ENCODE measurements around the gene CFAP61. TPM values are rescaled to one million over a fixed set of nuclear protein-coding genes. Genes with fewer than 3 reads are reported as not detected.

The CFAP61 gene
- total RNA-seq, 1 donor from 2014 or later: 8.6 TPM

GRCh38 chr20:20065361-20065760 is 13.0 kb downstream of the CFAP61 start:
- Histone ChIP-seq H3K4me3 (no peak overlapping the region), H3K27ac (no peak overlapping the region), H3K27me3 (ENCODE audit: low read depth) (peaks cover 3% of the 10 kb centered on the region), H3K9me3 (no peaks in the 10 kb centered on the region), H3K36me3 (no peaks in the 10 kb centered on the region), H3K4me1 (no peaks in the 10 kb centered on the region)
- intact Hi-C loops (cut with DNase I): no loop called here
- TF ChIP-seq, protein P1, sequence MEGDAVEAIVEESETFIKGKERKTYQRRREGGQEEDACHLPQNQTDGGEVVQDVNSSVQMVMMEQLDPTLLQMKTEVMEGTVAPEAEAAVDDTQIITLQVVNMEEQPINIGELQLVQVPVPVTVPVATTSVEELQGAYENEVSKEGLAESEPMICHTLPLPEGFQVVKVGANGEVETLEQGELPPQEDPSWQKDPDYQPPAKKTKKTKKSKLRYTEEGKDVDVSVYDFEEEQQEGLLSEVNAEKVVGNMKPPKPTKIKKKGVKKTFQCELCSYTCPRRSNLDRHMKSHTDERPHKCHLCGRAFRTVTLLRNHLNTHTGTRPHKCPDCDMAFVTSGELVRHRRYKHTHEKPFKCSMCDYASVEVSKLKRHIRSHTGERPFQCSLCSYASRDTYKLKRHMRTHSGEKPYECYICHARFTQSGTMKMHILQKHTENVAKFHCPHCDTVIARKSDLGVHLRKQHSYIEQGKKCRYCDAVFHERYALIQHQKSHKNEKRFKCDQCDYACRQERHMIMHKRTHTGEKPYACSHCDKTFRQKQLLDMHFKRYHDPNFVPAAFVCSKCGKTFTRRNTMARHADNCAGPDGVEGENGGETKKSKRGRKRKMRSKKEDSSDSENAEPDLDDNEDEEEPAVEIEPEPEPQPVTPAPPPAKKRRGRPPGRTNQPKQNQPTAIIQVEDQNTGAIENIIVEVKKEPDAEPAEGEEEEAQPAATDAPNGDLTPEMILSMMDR (IDR thresholded peaks at IDR 0.05): no peak
- DNase-seq (no peak), ATAC-seq (no peak)

DNA sequence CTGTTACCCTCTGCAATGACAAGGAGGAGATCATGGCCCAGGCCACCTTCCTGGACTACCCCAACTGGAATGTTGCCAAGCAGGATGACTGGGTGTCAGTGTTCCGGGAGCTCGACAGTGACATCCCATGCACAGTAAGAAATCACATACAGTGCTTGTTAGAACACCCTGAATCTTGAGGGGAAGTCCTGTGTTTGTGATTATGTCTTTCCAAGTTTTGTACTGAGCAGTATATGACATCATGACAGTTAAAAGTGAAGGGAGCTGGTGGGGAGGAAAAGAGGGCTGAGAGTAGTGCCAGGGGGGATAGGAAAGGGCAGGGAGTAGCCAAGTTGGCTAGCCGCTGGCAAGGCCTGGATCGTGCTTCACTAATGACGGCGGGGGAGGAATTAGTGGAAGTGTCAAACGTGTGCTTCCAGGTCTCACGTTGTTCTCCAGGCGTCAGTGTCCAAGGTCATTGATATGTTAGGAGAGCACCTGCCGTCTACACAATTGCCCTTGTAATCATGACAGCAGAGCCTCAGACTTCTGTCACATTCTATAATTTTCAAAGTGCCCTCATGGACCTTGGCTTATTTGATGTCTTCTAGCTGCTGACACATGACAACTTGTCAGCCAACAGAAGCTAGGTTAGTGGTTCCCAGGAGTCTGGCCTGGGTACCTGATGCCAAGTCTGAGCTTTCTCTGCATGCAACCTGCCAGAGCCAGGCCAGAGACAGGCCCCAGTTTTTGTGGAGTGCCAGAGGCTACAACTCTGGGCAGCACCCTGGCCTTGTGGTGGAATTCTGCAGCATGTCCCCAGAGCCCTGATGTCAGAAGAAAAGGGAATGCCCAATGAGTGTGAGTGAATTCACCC is 18.8 kb downstream of the CFAP61 start:
- Histone ChIP-seq H3K27ac (no peak overlapping the region), H3K4me1 (no peaks in the 10 kb centered on the region), H3K27me3 (ENCODE audit: low read depth) (peaks cover 22% of the 10 kb centered on the region), H3K4me3 (no peak overlapping the region), H3K36me3 (no peaks in the 10 kb centered on the region), H3K9me3 (no peaks in the 10 kb centered on the region)
- TF ChIP-seq, protein P1 (IDR thresholded peaks at IDR 0.05): no peak
- ATAC-seq (no peak), DNase-seq (no peak)
- intact Hi-C loops (cut with DNase I): no loop called here

DNA sequence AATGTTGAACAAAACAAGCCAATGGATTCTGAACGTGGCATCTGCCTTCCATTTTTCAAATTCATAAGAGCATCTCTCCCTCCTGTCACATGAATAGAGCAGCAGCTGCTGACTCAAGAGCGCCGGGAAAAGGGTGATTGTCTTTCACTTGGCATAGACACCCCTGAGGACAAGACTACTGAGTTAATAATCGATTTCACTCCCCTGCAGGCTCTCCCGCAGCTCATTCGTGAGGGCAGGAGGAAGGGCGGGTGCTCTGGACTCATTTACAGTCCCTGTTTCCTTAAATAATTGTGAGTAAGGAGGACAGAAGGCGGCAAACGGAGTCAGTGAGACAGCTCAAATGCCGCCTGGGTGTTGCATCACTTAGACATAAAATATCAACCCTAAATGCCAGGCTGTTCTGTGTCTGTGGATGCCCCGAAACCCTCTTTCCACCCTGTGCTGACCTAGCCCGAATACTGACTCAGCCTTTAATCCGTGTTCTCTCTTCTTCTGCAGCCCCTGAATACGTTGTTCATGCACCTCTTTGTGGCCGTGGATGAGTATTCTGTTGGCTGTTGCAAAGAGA is 21.6 kb downstream of the CFAP61 start:
- Histone ChIP-seq H3K27me3 (ENCODE audit: low read depth) (peaks cover 19% of the 10 kb centered on the region), H3K36me3 (no peaks in the 10 kb centered on the region), H3K27ac (no peak overlapping the region), H3K4me3 (no peak overlapping the region), H3K4me1 (no peaks in the 10 kb centered on the region), H3K9me3 (no peaks in the 10 kb centered on the region)
- TF ChIP-seq, protein P1 (IDR thresholded peaks at IDR 0.05): no peak
- intact Hi-C loops (cut with DNase I): no loop called here
- DNase-seq: no peak
- ATAC-seq: no peak

GRCh38 chr20:20075032-20075431 is 22.7 kb downstream of the CFAP61 start:
- TF ChIP-seq, protein P1 (IDR thresholded peaks at IDR 0.05): no peak
- no peaks in the 10 kb centered on the region for H3K4me1 ChIP-seq
- intact Hi-C loops (cut with DNase I): no loop called here
- H3K27ac ChIP-seq: no peak overlapping the region
- no peak for ATAC-seq
- no peak for DNase-seq
- H3K9me3 ChIP-seq: no peaks in the 10 kb centered on the region
- H3K4me3 ChIP-seq: no peak overlapping the region
- H3K36me3 ChIP-seq: no peaks in the 10 kb centered on the region
- peaks cover 19% of the 10 kb centered on the region for H3K27me3 ChIP-seq (ENCODE audit: low read depth)

DNA sequence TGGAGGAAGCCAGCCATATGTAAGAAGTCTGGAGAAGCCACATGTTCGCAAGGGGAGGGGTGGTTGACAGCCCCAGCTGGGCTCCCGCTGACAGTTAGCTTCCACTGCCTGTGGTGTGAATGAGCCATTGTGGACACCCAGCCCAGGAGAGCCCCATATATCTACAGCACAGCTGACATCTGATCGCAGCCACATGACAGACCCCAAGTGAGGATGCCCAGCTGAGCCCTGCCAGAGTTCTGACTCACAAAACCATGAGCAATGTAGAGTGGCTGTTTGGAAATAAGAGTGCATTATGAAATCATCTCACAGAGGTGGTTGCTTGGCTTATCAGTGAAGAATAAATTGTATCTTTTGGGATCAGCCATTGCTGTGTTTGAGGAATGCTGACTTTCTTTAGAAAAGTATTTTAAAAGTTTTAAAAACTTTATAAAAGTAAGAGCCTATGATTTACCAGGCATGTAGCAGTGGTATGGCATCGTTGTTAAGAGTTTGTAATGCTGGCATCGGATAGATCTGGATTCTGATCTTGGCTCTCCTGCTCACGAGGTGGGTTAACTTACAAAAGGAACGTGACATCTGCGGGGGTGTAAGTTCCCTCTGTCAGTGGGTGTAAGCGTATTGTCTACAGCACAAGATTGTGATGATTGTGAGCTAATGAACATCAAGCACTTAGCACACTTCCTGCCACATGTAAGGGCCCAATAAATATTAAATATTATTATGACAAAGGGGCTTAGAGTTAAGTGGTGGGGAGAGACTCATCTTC is 24.1 kb downstream of the CFAP61 start:
- no peak for ATAC-seq
- intact Hi-C loops (cut with DNase I): no loop called here

More for the DNA sequence above, 24.1 kb downstream of the CFAP61 start:
- Histone ChIP-seq H3K36me3 (no peaks in the 10 kb centered on the region), H3K27ac (no peak overlapping the region), H3K4me3 (no peak overlapping the region), H3K4me1 (no peaks in the 10 kb centered on the region), H3K9me3 (no peaks in the 10 kb centered on the region), H3K27me3 (ENCODE audit: low read depth) (peaks cover 19% of the 10 kb centered on the region)
- TF ChIP-seq, protein P1 (IDR thresholded peaks at IDR 0.05): no peak
- DNase-seq: no peak

Measured in lower lobe of right lung (tissue), 2 donors.